Right lobe of liver (tissue), 5 donors: Measurements from ENCODE around the gene COL4A1. TPM values are rescaled to one million over a fixed set of nuclear protein-coding genes. Genes with fewer than 3 reads are reported as not detected.

Experiments
- microRNA-seq, 2 donors: library from miRNA; unstranded; fragments of <30 nt; microRNA quantifications; one replicate each; pipeline ENCODE4, GENCODE V29; 2019 to 2020
- small RNA-seq, 2 experiments: library from RNA; depleted of rRNA; stranded (forward); fragments of <200 nt; gene quantifications; one replicate each; pipeline ENCODE3, GENCODE V24; 2016
- total RNA-seq, 6 experiments: library from RNA; depleted of rRNA in 2 of 6; stranded (reverse); fragments of >200 nt in 2 of 6; fragmentation: NEBNext Ultra II Directional in 3 of 6; extraction: Animal tissue kit (Norgen Biotek cat#: 25700) in 3 of 6; gene quantifications; one replicate each; pipeline versions ENCODE4 v1.1.0 to v1.2.4, GENCODE V29; 2016 to 2023
- donor health status: DM: no; HTN: no; CAD: no.
- donor health status: DM: no; HTN: no; CAD: no.
- donor health status: DM: no; HTN: yes; CAD: no.
- donor health status: DM: no; HTN: yes; CAD: no.

The COL4A1 gene
- total RNA-seq, 6 experiments from 2014 or later = 8.0 to 89.8 (median 41.1) TPM

Small RNAs within 50 kb of the gene (microRNA-seq; reads per million reads assigned to microRNA genes)
- 0 reads per million in 2 donors for gene MIR8073

Small RNAs within 50 kb of the gene (small RNA-seq; reads per million reads assigned to genes)
- gene MIR8073 = 0 reads per million in 2 experiments

Other genes starting within 250 kb of the COL4A1 start
- 10 to 100 TPM in 5 of 6 experiments, 1 to 10 TPM in 1; 8.4 to 65.8 (median 42.5) TPM for gene COL4A2, start 127 bp upstream of the COL4A1 start, total RNA-seq